SK-N-MC (cell line): ENCODE results near the gene PGLYRP1.

Source experiments
- DNase-seq: peaks from one replicate; pipeline ENCODE4 v3.0.0-alpha.2; 2011; ENCODE audit warnings: low read depth, low spot score
- H3K27ac ChIP-seq: fragments of 200-600 bp; sonication (generic); 2 replicates; pipeline ENCODE4 v1.5.1; 2016; ENCODE audit warnings: mixed run types
- H3K36me3 ChIP-seq: fragments of 200-600 bp; sonication (generic); 2 replicates; pipeline ENCODE4 v1.6.1; 2017; ENCODE audit warnings: antibody characterized with exemption, low read length, mixed read lengths; ENCODE audit not compliant: insufficient read depth
- H3K4me3 ChIP-seq: fragments of 200-600 bp; sonication (generic); 2 replicates; pipeline ENCODE4 v1.5.1; 2016
- H3K9ac ChIP-seq: fragments of 200-600 bp; sonication (generic); 2 replicates; pipeline ENCODE4 v1.8.0; 2017; ENCODE audit warnings: mixed run types, mixed read lengths; ENCODE audit not compliant: insufficient read length
- H3K9me3 ChIP-seq: fragments of 200-600 bp; sonication (generic); 2 replicates; pipeline ENCODE4 v1.6.1; 2017; ENCODE audit warnings: low read depth, mild to moderate bottlenecking, antibody characterized with exemption, low read length, moderate library complexity, mixed read lengths
- EZH2 ChIP-seq: fragments of 200-600 bp; sonication (generic); IDR thresholded peaks from one replicate; pipeline ENCODE4 v1.6.1; 2017; ENCODE audit warnings: antibody characterized with exemption
- FOXP2 ChIP-seq: optimal IDR thresholded peaks from 2 replicates; pipeline ENCODE3; 2011; ENCODE audit warnings: mild to moderate bottlenecking, moderate library complexity; ENCODE audit not compliant: insufficient read depth; ENCODE audit errors: extremely low read length, control extremely low read depth
- POLR2AphosphoS5 ChIP-seq: IDR thresholded peaks from 2 replicates; pipeline ENCODE4 v1.6.1; 2012; ENCODE audit warnings: mild to moderate bottlenecking, low read depth, low read length, borderline replicate concordance

The PGLYRP1 gene

GRCh38 chr19:46023311-46023779, 492 bp upstream of the PGLYRP1 start:
- Histone ChIP-seq H3K27ac (no peak overlapping the region), H3K9me3 (no peaks in the 10 kb centered on the region)

DNA sequence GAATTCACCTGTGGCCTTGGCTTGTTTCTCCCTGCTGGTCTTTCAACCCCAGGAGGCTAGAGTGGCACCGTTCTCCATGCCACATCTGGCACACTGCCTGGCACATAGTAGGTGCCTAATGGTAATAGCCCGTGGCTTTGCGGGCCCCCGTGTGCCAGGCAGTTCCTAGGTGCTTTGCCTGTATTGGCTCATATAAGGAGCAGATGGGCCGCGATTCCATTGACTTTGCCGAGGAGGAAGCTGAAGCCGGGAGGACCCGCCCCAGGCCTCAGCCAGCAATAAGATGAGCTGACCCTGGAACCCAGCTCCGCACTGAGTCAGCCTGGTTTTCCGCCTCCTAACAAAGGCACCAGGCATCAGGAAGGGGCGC, 807 bp downstream of the PGLYRP1 start:
- no peaks in the 10 kb centered on the region for H3K36me3 ChIP-seq

More at GRCh38 chr19:46023311-46023779, 492 bp upstream of the PGLYRP1 start:
- no peak overlapping the region for H3K9ac ChIP-seq
- no peak for DNase-seq
- no peaks in the 10 kb centered on the region for H3K36me3 ChIP-seq
- TF ChIP-seq POLR2AphosphoS5: no peak
- H3K4me3 ChIP-seq: no peak overlapping the region

DNA sequence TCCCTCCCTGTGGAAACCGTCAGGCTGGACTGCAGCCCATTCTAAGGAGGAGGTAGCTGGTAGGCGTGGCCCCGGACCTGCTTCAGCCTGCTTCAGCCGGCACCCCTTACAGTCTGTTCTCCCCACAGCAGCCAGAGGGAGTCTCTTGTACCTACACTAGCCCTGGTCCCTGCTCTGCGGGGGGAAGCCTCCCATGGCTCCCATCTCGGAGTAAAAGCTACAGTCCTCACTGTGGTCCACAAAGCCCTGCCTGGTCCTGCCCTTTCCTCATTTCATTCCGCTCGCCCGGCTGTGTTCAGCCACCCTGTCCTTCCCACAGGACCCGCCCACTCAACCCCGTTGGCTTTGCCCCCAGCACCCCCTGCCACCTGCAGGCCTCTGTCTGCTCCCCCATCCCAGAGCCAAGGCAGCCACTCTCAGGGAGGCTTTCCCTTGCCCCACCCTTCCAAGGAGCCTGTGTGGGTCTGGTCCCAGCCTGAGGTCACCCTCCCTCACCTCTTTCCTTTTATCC, 1.3 kb downstream of the PGLYRP1 start:
- TF ChIP-seq POLR2AphosphoS5: no peak
- TF ChIP-seq EZH2: no peak
- no peak for TF ChIP-seq FOXP2
- H3K4me3 ChIP-seq: no peak overlapping the region
- no peak for DNase-seq
- no peak overlapping the region for H3K27ac ChIP-seq
- H3K9me3 ChIP-seq: no peaks in the 10 kb centered on the region
- H3K36me3 ChIP-seq: no peaks in the 10 kb centered on the region
- no peak overlapping the region for H3K9ac ChIP-seq

More for the DNA sequence above, 807 bp downstream of the PGLYRP1 start:
- H3K27ac ChIP-seq: no peak overlapping the region
- no peak overlapping the region for H3K9ac ChIP-seq
- no peak for DNase-seq
- TF ChIP-seq POLR2AphosphoS5 (no peak), EZH2 (no peak)
- no peak overlapping the region for H3K4me3 ChIP-seq
- H3K9me3 ChIP-seq: no peaks in the 10 kb centered on the region

GRCh38 chr19:46020819-46021125, 2.1 kb downstream of the PGLYRP1 start:
- no peak for DNase-seq
- Histone ChIP-seq H3K4me3 (no peak overlapping the region), H3K9ac (no peak overlapping the region), H3K27ac (no peak overlapping the region), H3K9me3 (no peaks in the 10 kb centered on the region), H3K36me3 (no peaks in the 10 kb centered on the region)
- no peak for TF ChIP-seq POLR2AphosphoS5
- no peak for TF ChIP-seq FOXP2
- TF ChIP-seq EZH2: no peak

DNA sequence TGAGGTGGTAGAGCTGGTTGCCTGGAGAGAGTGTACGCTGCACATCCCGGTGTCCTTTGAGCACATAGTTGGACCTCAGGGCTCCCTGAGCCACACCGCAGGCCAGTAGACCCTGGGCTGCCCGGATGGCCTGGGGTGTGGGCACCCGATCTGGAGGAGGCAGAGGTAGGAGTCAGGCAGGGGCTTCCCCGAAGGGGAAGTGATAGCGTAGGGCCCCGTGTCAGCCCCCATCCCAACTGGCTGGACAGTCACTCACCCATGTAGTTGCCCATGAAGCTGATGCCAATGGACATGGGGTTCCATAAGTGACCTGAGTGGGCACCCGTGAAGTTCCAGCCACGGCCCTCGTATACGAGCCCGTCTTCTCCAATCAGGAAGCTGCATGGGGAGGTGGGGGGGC, 3.6 kb downstream of the PGLYRP1 start:
- DNase-seq: no peak
- Histone ChIP-seq H3K27ac (no peak overlapping the region), H3K9me3 (no peaks in the 10 kb centered on the region), H3K9ac (no peak overlapping the region), H3K36me3 (no peaks in the 10 kb centered on the region), H3K4me3 (no peak overlapping the region)
- TF ChIP-seq FOXP2: no peak
- TF ChIP-seq EZH2: no peak
- no peak for TF ChIP-seq POLR2AphosphoS5

DNA sequence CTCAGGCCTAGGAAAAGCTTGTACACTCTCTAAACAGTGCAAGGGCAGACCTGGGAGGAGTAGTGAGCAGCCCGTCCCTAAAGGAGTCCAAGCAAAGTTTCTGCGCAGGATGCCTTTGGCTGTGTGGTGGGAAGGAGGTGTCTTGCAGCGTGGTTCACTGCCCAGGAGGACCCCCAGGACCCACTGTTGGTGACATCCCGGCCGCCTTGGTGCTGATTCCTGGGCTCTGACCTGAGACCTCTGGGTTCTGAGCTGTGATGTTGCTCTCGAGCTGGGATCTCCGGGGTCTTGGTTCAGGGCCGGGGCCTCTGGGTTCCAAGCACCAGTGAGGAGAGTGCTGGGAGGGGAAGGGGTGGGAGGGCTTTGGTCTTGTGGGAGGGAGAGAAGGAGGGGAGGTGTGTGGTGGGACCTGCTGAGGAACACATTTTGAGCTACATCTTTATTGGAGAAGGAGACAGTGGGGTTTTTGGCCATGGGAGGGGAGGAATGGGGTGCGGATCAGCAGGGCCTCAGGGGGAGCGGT, 4.1 kb downstream of the PGLYRP1 start:
- no peak for DNase-seq
- TF ChIP-seq POLR2AphosphoS5 (no peak), FOXP2 (no peak), EZH2 (no peak)
- Histone ChIP-seq H3K4me3 (no peak overlapping the region), H3K9ac (no peak overlapping the region), H3K9me3 (no peaks in the 10 kb centered on the region), H3K27ac (no peak overlapping the region), H3K36me3 (no peaks in the 10 kb centered on the region)

DNA sequence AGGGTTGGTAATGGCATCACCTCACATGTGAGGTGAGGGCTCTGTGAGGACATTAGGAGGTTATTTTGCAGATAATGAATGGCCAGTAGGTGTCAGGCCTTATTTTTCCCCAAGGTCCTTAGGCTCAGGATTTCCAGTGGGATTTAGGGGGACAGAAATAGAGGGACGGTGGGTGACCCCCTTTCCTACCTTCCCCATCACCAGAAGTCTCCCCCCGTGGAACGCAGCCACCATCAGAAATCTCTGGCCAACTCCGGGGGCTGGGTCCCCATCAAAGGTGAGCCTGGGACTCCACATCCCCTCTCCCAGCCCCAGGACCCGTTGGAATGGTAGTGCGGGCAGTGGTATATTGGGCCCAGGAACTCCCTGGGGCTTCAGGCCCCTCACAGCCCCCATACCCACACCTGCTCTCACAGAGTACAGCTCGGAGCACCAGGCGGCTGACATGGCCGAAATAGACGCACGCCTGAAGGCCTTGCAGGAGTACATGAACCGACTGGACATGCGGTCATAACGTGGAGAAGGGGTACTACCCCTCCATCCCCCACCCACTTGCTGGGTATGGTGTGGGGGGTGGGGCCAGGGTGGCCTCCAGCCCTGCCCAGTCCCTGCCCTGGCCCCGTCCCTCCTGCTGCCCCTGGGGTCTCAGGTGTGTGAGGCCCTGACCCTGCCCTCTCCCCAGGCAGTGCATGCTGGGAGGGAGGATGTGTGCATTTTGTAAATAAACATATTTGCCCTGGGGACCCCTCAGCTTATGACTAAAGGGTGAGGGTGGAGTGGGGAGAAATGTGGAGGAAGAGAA, 4.8 kb downstream of the PGLYRP1 start:
- no peaks in the 10 kb centered on the region for H3K36me3 ChIP-seq
- H3K27ac ChIP-seq: no peak overlapping the region
- no peak overlapping the region for H3K4me3 ChIP-seq
- no peaks in the 10 kb centered on the region for H3K9me3 ChIP-seq
- no peak overlapping the region for H3K9ac ChIP-seq
- TF ChIP-seq EZH2 (no peak), FOXP2 (no peak), POLR2AphosphoS5 (no peak)
- DNase-seq: no peak

DNA sequence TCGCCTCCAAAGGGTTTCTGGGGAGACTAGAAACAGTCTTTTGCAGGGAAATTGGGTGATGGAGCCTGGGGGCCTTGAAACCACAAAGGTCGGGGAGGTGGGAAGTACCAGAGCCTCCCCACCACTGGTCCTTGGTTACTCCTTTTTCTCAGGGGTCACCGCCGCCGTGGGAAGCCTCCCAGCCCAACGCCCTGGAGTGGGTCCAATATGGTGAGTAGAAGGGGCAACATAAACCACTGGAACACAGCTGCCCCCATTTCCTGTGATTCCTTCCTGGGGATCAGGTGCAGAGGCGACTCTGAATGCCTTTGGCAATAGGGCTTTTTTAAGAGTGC, 5.8 kb downstream of the PGLYRP1 start:
- Histone ChIP-seq H3K36me3 (no peaks in the 10 kb centered on the region), H3K9me3 (no peaks in the 10 kb centered on the region), H3K4me3 (no peak overlapping the region), H3K9ac (no peak overlapping the region), H3K27ac (no peak overlapping the region)
- TF ChIP-seq POLR2AphosphoS5 (no peak), EZH2 (no peak), FOXP2 (no peak)
- DNase-seq: no peak
